Stomach smooth muscle (tissue), 2 donors: ENCODE data around the gene NPSR1.
"Not testable (repeated sequence)": the region's sequence is repeated elsewhere in the genome, so short reads cannot be mapped to it uniquely, and the experiment has no call there.

Experiments used
- H3K27ac ChIP-seq: one replicate; pipeline ENCODE4 v1.7.0; 2013; ENCODE audit warnings: mild to moderate bottlenecking, low read length, inconsistent platforms
- H3K27me3 ChIP-seq, 2 donors: one replicate each; pipeline ENCODE4 v1.7.0; 2013; ENCODE audit warnings: low read length in 2 of 2; ENCODE audit not compliant: insufficient read depth in 2 of 2, control insufficient read depth in 1 of 2
- H3K36me3 ChIP-seq, 2 donors: one replicate each; pipeline ENCODE4 v1.7.0; 2013; ENCODE audit warnings: low read length in 2 of 2; ENCODE audit not compliant: control insufficient read depth in 2 of 2, insufficient read depth in 2 of 2
- H3K4me1 ChIP-seq: one replicate; pipeline ENCODE4 v1.7.0; 2013; ENCODE audit warnings: low read length; ENCODE audit not compliant: control insufficient read depth, insufficient read depth
- H3K4me3 ChIP-seq, 2 donors: one replicate each; pipeline ENCODE4 v1.7.0; 2013; ENCODE audit warnings: low read length in 2 of 2
- H3K9ac ChIP-seq, 2 donors: one replicate each; pipeline ENCODE4 v1.7.0; 2013; ENCODE audit warnings: low read length in 2 of 2, mild to moderate bottlenecking in 1 of 2
- H3K9me3 ChIP-seq, 2 donors: one replicate each; pipeline ENCODE4 v1.7.0; 2013; ENCODE audit warnings: low read length in 2 of 2; ENCODE audit not compliant: control insufficient read depth in 2 of 2
- donor health status: healthy.
- donor health status: Pancreatic carcinoma.

Gene NPSR1

GRCh38 chr7:34845666-34846361 lies 187.8 kb downstream of the NPSR1 start:
- no peak overlapping the region for H3K9ac ChIP-seq
- H3K4me1 ChIP-seq, result no peaks in the 10 kb centered on the region
- no peak overlapping the region for H3K27ac ChIP-seq
- no peaks in the 10 kb centered on the region for H3K9me3 ChIP-seq
- no peaks in the 10 kb centered on the region for H3K36me3 ChIP-seq
- no peaks in the 10 kb centered on the region for H3K27me3 ChIP-seq
- no peak overlapping the region for H3K4me3 ChIP-seq

- Histone ChIP-seq H3K27me3 (no peaks in the 10 kb centered on the region), H3K9ac (no peak overlapping the region), H3K4me1 (no peaks in the 10 kb centered on the region)
Observed at GRCh38 chr7:34846976-34847375, 189.0 kb downstream of the NPSR1 start.

GRCh38 chr7:34848670-34849069 lies 190.7 kb downstream of the NPSR1 start:
- no peak overlapping the region for H3K27ac ChIP-seq
- no peak overlapping the region for H3K9ac ChIP-seq
- H3K27me3 ChIP-seq, result no peaks in the 10 kb centered on the region
- no peak overlapping the region for H3K4me3 ChIP-seq
- H3K36me3 ChIP-seq, result no peaks in the 10 kb centered on the region
- no peaks in the 10 kb centered on the region for H3K9me3 ChIP-seq
- H3K4me1 ChIP-seq, result no peaks in the 10 kb centered on the region

More at GRCh38 chr7:34846976-34847375, 189.0 kb downstream of the NPSR1 start:
- H3K4me3 ChIP-seq, result no peak overlapping the region
- no peak overlapping the region for H3K27ac ChIP-seq
- H3K9me3 ChIP-seq, result no peaks in the 10 kb centered on the region
- no peaks in the 10 kb centered on the region for H3K36me3 ChIP-seq

- Histone ChIP-seq H3K9me3 (no peaks in the 10 kb centered on the region), H3K4me1 (no peaks in the 10 kb centered on the region), H3K9ac (no peak overlapping the region), H3K27ac (no peak overlapping the region), H3K36me3 (no peaks in the 10 kb centered on the region), H3K4me3 (no peak overlapping the region), H3K27me3 (no peaks in the 10 kb centered on the region)
Observed at GRCh38 chr7:34849163-34849960, 191.3 kb downstream of the NPSR1 start.

- no peaks in the 10 kb centered on the region for H3K27me3 ChIP-seq
- H3K9me3 ChIP-seq, result no peaks in the 10 kb centered on the region
- no peaks in the 10 kb centered on the region for H3K4me1 ChIP-seq
- no peaks in the 10 kb centered on the region for H3K36me3 ChIP-seq
- no peak overlapping the region for H3K9ac ChIP-seq
- H3K4me3 ChIP-seq, result no peak overlapping the region
- H3K27ac ChIP-seq, result no peak overlapping the region
Observed at GRCh38 chr7:34849986-34850385, 192.0 kb downstream of the NPSR1 start.

- Histone ChIP-seq H3K4me3 (no peak overlapping the region), H3K27me3 (no peaks in the 10 kb centered on the region)
Observed at GRCh38 chr7:34850681-34851080, 192.7 kb downstream of the NPSR1 start.

GRCh38 chr7:34851431-34851830 lies 193.4 kb downstream of the NPSR1 start:
- Histone ChIP-seq H3K4me1 (no peaks in the 10 kb centered on the region), H3K36me3 (no peaks in the 10 kb centered on the region), H3K9me3 (no peaks in the 10 kb centered on the region), H3K9ac (no peak overlapping the region), H3K4me3 (no peak overlapping the region), H3K27me3 (no peaks in the 10 kb centered on the region), H3K27ac (no peak overlapping the region)

More at GRCh38 chr7:34850681-34851080, 192.7 kb downstream of the NPSR1 start:
- Histone ChIP-seq H3K9me3 (no peaks in the 10 kb centered on the region), H3K27ac (no peak overlapping the region), H3K9ac (no peak overlapping the region), H3K4me1 (no peaks in the 10 kb centered on the region), H3K36me3 (no peaks in the 10 kb centered on the region)

- not testable (repeated sequence) for H3K27ac ChIP-seq, H3K4me1 ChIP-seq, H3K4me3 ChIP-seq, H3K9me3 ChIP-seq, H3K27me3 ChIP-seq, H3K9ac ChIP-seq, H3K36me3 ChIP-seq
Observed at GRCh38 chr7:34858444-34858843, 200.4 kb downstream of the NPSR1 start.

GRCh38 chr7:34859281-34859680 lies 201.3 kb downstream of the NPSR1 start:
- H3K27ac ChIP-seq, H3K27me3 ChIP-seq, H3K4me3 ChIP-seq, H3K4me1 ChIP-seq, H3K36me3 ChIP-seq, H3K9me3 ChIP-seq, H3K9ac ChIP-seq: not testable (repeated sequence)

- not testable (repeated sequence) for H3K4me1 ChIP-seq, H3K27ac ChIP-seq, H3K4me3 ChIP-seq, H3K36me3 ChIP-seq, H3K27me3 ChIP-seq, H3K9me3 ChIP-seq, H3K9ac ChIP-seq
Observed at GRCh38 chr7:34866222-34866621, 208.2 kb downstream of the NPSR1 start.

- H3K27me3 ChIP-seq, H3K9me3 ChIP-seq, H3K27ac ChIP-seq, H3K9ac ChIP-seq, H3K4me3 ChIP-seq, H3K36me3 ChIP-seq, H3K4me1 ChIP-seq: not testable (repeated sequence)
Observed at GRCh38 chr7:34867341-34867740, 209.3 kb downstream of the NPSR1 start.
